UCSD-AML1 (cell line): ENCODE data around the gene COG3.
"Not testable (repeated sequence)": the region's sequence is repeated elsewhere in the genome, so short reads cannot be mapped to it uniquely, and the experiment has no call there.

ENCODE experiments used
- DNase-seq: peaks from one replicate; lab custom pipeline; 2025; ENCODE audit not compliant: unreplicated experiment; lab: John Stamatoyannopoulos, UW

The COG3 gene

GRCh38 chr13:45464687-45465453 lies at the start of gene COG3:
TSS of gene COG3 (plus strand) at chr13:45464939. CDS start at chr13:45465037, 98 bp downstream.
- DNase-seq: peak; percentile 93

- no peak for DNase-seq
Observed at GRCh38 chr13:45415112-45415511, 49.6 kb upstream of the COG3 start.

- no peak for DNase-seq
Observed at GRCh38 chr13:45416516-45417128, 48.1 kb upstream of the COG3 start.

GRCh38 chr13:45417790-45418534 lies 46.8 kb upstream of the COG3 start, which contains the start of gene SLC25A30:
TSS of gene SLC25A30 (minus strand) at chr13:45418373. CDS start at chr13:45411425, 6,948 bp downstream.
- peak; percentile 93 for DNase-seq

GRCh38 chr13:45419389-45419788 lies 45.4 kb upstream of the COG3 start:
- DNase-seq: not testable (repeated sequence)

- DNase-seq: no peak
Observed at GRCh38 chr13:45419945-45420344, 44.8 kb upstream of the COG3 start.

GRCh38 chr13:45422731-45423292 lies 41.9 kb upstream of the COG3 start:
- no peak for DNase-seq

GRCh38 chr13:45426056-45426841 lies 38.5 kb upstream of the COG3 start:
- DNase-seq: not testable (repeated sequence)

- DNase-seq: no peak
Observed at GRCh38 chr13:45432737-45433380, 31.9 kb upstream of the COG3 start.

- no peak for DNase-seq
Observed at GRCh38 chr13:45433381-45433790, 31.4 kb upstream of the COG3 start.

GRCh38 chr13:45434556-45435371 lies 30.0 kb upstream of the COG3 start:
- no peak for DNase-seq

- no peak for DNase-seq
Observed at GRCh38 chr13:45436332-45436731, 28.4 kb upstream of the COG3 start.

- DNase-seq: no peak
Observed at GRCh38 chr13:45436953-45437352, 27.8 kb upstream of the COG3 start.

- no peak for DNase-seq
Observed at GRCh38 chr13:45437947-45438346, 26.8 kb upstream of the COG3 start.

GRCh38 chr13:45439008-45439407 lies 25.7 kb upstream of the COG3 start:
- DNase-seq: no peak

GRCh38 chr13:45439781-45440462 lies 24.8 kb upstream of the COG3 start:
- no peak for DNase-seq

- no peak for DNase-seq
Observed at GRCh38 chr13:45441633-45442032, 23.1 kb upstream of the COG3 start.

- no peak for DNase-seq
Observed at GRCh38 chr13:45445053-45445452, 19.7 kb upstream of the COG3 start.

- DNase-seq: no peak
Observed at GRCh38 chr13:45446181-45446580, 18.6 kb upstream of the COG3 start.
